GM21619 (cell line): ENCODE results near the gene ARID1A.

Source experiments
- ATAC-seq: cut with Tn5 transposase; IDR thresholded peaks from one replicate; pipeline ENCODE4 v1.9.1; 2021; ENCODE audit not compliant: unreplicated experiment

Gene ARID1A

DNA sequence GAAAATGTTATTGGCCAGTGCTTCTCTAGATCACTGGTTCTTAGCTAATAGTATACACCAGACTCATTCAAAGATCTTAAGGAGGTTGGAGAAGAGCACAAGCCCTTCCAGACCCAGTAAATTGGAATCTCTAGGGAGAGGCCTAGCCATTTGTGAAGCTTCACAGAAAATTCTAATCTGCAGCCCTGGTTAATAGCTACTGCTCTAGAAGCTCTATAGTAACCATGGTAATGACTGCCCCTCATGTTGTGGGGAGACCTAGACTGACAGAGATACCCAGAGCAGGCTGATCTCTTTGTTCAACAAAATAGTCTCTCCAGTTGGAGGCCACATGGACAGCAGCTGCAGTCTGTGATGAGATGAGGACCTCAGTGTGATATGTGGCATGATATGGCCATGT lies 31.7 kb downstream of the ARID1A start:
- ATAC-seq: no peak

DNA sequence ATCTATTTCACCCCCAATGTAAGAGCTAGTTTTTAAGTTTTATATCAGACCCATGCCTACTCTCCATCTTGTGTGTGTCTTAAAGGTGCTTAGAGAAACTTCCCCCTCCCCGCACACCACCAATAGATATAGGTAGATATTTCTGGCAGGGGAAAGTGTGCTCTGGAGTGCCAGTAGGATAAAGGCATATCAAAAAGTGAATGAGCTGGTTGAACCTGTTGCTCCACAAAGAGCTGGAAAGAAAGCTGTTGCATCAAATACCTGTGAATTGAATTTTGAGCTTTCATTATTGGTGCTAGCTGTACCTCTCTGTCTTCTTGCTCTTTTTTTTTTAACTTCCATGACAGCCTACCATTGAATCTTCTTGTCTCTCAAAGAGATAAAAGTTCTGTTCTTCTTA lies 32.8 kb downstream of the ARID1A start:
- ATAC-seq: no peak

DNA sequence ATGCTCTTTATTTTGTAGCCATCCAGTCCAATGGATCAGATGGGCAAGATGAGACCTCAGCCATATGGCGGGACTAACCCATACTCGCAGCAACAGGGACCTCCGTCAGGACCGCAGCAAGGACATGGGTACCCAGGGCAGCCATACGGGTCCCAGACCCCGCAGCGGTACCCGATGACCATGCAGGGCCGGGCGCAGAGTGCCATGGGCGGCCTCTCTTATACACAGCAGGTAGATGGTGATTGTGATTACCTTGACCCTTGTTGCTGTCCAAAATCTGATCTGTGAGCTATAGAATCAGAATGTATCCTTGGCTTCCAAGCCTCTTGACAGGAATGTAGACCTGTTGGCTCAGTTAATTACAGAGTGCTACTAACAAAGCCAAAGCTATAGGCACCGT lies 33.8 kb downstream of the ARID1A start:
- ATAC-seq: no peak

DNA sequence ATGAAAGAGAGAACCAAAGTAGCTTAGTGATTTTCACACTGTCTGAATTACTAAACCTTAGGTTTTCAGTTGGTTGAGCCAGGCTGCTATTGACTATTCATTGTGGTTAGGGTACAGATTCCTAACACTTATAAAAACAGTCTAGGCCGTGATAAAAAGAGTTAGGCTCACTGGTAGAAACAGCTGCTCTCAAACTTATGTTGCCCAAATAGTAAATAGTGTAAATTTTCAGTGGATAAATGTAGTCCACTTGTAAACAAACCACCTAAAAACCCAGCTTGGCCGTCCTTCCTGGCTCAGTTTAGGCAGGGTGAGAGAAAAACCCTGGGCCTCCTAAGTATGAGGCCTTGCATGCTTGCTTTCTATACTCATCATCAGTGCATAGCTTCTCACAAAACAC lies 34.9 kb downstream of the ARID1A start:
- ATAC-seq: no peak

DNA sequence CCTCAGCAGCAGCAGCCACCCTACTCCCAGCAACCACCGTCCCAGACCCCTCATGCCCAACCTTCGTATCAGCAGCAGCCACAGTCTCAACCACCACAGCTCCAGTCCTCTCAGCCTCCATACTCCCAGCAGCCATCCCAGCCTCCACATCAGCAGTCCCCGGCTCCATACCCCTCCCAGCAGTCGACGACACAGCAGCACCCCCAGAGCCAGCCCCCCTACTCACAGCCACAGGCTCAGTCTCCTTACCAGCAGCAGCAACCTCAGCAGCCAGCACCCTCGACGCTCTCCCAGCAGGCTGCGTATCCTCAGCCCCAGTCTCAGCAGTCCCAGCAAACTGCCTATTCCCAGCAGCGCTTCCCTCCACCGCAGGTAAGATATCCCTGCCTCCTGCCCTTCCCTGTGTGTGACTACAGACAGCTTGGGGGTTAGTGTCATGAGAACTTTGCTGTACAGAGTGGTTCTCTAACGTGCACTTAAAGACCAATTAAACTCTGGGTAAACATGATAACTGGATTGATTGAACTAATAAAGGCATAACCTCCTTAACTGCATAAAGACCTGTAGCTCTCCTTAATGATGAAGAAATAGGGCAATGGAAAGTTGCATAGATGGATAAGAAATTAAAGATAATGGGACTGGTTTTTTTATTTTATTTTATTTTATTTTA lies 35.6 kb downstream of the ARID1A start:
- ATAC-seq: no peak

DNA sequence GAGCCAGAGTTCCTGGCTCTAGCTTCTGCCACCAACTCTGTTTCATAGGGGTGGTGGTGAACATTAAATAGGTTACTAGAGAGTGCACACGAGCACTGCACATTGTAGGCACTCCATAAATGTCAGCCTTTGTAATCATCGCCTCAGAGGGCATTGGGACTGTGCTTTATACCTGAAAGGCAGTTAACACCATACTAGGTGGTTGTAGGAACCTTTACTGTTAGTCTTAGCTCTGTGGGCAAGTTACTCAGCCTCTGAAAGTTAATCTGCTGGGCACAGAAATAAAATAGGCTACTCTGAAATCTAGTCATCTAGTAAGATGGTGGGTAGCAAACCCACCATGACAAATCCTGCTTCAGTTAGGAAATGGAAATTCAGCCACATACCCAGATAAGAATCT lies 37.6 kb downstream of the ARID1A start:
- ATAC-seq: no peak

DNA sequence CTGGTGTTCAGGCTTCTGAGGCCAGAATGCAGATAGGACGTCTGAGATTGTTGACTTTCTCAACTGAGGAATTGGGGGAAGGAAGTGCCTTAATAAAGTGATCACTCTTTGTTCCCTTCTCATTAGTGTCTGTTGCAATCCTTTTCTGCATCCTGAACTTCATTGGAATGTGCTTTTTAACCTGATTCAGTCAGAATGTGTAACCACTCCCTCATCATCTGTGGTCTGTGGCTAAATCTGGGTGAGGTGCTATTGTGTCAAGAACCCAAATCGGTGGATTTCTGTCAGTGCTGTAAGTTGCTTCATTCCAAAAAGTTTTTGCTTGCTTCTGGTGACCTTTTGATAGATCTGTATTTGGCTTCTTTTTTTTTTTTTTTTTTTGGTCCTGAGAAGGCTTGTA lies 38.2 kb downstream of the ARID1A start:
- ATAC-seq: no peak

DNA sequence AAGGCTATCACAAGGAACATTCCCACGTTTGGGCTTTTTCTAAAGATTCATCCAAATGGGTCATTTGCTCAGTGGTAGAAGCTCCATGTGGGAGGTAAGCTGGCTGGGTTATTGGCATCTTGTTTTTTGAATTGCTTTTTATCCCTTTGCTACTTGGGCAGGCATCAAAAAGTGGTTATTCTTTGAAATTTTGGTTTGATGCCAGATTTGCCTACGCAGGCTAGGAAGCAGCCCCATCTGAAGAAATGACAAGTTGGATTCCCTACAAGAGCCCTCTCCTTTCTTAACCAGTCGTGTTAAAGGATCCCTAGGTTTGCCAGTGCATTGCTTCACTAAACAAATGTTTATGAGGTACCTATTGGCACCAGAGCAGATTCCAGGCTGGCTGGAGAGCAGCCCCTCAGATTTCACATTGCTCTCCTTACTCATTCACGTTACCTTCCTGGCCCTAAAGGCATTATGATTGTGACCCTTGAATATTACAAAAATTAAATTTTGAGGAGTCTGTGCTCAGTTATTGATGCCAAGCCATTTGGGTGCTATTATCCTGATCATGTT lies 38.8 kb downstream of the ARID1A start:
- no peak for ATAC-seq

DNA sequence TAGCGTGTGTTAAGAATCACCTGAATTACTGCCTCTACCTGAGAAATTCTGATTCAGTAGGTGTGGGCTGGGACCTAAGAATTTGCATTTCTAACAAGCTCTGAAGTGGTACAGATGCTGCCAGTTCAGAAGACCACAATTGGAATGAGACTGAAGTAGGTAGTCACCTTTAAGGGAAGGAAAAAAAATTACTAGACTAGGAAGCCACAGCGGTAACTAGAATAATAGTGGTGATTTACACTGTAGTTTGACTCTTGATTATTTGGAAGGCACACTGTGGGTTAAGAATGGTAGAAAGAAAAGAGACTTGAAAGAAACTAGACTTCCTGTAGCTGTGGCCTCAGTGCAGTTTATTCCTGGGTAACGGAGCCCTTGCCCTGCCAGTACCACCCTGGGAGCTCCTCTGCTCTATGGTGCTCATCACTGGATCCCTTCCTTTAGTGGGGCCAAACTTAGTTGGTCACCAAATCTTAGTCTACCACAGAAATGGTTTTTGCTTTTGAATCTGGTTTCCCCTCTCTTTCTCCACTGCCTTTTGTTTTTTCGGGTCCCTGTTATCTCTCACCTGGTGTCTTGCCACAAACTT lies 43.6 kb downstream of the ARID1A start:
- no peak for ATAC-seq

DNA sequence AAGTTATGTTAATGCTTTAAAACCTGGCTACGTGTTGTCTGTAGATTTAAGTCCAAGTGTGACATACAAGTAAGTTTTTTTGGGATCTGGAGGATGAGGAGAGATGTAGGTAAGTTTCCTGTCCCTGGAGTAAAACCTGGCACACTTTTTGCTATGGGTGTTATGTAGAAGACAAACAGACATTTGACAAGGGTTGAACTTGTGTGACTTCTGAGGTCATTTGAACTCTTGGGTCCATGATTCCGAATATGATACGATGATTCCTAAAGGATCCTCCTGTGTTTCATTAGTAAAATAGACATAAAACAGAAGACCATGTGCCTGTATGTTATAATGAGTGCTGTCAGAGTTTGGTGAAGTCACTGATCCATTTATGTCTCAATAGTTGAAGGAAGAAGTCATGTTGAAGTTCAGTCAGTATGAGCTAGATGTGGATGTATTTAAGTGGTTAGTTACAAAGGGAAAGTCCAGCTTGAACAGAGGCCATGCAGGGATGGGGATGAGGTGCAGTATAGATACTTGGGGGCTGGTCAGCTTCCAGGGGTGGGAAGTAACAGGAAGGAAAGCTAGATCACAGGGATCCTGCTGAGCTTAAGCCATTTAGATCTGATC lies 44.3 kb downstream of the ARID1A start:
- no peak for ATAC-seq

DNA sequence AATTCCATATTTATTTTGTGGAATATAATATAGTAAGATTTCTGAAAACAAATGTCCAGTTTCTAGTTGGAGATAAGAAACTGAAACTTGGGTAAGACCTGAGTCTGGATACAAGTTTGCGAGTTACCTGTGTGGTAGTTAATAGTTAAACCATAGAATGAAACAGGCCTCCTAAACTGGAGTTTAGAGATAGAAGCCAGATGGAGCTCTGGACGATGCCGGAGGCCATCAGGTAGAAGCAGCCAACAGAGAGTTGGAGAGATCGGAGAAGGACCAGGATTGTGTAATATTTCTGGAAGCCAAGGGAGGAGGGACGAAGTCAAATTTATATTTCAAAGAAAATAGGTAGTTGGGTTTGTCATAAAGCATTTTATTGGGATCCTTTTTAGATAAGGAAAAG lies 45.1 kb downstream of the ARID1A start:
- ATAC-seq: no peak

DNA sequence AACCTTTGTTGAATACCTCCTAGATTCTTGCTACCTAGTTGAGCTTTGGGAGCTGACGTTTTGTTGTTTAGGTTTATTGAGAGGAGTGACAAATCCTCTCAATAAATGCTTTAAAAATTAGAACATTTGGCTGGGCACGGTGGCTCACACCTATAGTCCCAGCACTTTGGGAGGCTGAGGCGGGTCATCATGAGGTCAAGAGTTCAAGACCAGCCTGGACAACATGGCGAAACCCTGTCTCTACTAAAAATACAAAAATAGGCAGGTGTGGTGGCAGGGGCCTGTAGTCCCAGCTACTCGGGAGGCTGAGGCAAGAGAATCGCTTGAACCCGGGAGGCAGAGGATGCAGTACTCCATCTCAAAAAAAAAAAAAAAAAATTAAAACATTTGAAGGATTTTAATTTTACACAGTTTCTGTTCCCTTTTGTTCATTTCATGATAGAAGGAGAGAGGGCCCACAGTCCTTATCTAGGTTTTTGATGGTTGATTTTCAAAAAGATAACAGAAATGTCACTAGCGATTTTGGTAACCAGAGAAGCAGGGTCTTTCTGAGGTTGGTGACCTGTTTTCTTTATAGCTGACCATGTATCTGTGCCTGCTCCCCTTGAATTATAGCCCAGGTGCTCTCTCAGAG lies 47.7 kb downstream of the ARID1A start:
- no peak for ATAC-seq

DNA sequence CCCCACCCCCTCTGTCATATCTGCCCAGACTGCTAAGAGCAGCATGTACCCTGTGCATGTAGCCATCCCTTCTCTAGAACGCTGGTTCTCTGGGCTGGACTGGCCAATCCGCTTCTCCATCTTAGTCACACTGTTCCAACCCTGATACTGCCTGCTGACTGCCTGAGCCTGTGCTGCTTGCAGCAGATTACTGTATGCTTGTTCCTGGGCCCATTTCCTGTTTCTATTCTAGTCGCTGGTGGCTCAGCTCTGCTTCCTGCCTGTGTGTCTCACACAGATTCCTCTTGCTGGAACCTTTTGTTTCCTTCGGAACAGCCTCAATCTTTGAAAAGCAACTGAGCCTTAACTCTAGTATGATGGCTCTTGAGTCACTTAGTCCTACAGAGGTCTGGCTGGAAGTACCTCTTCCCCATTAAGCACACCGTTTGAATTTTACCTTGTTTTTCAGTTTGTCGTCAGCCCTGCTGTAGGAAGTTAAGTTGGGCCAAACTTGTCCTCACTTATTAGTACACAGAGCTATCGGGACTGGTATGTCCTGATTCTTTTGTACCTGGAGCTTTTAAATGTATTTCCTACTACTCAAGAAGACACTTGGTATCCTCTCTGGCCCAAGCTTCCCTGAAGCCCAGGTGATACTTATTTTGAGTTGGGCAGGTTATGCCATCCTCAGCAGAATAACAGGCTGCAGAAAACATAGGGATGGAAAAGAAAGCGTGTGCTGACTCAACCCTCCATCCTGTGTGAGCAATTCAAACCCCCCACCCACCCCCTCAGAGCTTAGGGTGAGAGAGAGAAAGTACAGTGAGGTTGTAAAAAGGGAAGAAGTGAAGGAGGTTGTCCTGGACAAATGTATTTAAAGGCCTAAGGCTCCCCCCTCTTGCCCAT lies 48.5 kb downstream of the ARID1A start:
- ATAC-seq: peak; percentile 98

DNA sequence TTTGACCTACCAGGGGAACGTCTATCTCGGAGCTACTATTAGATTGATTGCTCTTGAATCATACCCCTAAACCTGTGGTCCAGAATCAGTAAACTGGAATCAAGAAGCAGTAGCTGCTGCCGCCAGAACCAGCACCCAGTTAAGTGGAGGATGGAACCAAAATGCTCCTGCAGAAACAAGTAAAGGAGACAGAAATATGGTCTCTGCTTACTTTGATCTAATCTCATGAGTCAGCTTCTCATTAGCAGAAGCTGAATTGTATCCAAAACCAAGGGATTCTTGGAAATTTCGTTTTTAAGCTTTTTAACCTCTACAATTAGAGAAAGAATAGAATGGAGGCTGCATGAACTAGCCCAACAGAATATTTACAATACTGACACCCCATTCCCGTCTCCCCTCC lies 49.4 kb downstream of the ARID1A start:
- ATAC-seq: no peak

DNA sequence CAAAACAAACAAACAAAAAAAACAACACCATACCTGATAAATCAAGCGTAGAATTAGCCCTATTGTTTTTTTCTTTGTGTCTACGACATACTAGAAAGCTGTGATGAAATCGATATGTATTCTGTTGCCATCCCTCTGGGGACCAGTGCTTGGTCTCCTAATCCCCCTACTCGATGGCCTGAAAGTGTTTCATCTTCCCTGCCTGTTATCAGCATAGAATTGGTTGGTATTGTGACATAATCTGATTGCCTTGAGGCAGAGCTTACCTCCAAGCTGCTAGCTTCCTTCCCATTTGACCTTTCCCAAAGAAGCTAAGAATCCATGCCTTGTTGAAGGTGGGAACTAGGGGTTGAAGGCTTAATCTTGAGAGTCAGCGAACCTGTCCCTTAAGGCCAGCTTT lies 51.2 kb downstream of the ARID1A start:
- ATAC-seq: no peak

DNA sequence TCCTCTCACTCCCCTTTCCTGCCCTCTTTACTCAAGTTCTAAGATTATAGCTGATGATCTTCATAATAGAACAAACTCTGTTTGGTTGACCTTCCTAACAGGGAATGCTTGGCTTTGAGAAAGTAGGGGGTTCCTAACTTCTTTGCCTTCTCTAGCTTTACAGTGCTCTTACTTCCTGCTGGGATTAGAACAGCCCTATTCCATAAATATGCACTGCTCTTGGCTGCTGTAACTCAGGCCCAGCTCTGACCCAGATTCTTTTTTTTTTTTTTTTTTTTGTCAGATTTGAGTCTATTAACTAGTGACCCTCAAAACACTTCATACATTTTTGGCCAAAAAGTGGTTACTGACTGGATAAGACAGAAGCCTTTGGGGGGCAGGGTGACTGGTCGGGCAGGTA lies 52.5 kb downstream of the ARID1A start:
- no peak for ATAC-seq

DNA sequence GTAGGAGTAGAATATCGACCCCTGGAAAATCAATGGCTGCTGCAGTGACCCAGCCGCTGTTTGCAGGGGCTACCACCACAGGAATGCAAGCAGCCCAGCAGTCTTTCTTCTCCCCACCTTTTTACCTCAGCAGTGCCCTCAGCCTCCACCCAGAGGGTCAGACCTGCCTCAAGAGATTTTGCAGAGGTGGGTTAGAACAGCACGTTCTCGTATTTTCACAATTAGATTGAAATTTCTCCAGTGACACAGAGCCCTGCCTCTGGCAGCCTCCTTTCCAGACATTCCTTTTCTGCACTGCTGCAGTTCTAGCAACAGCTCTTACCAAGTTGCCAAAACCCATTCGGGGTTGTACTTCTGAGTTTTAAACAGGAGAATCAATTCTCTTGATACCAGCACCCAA lies 53.6 kb downstream of the ARID1A start:
- ATAC-seq: no peak

DNA sequence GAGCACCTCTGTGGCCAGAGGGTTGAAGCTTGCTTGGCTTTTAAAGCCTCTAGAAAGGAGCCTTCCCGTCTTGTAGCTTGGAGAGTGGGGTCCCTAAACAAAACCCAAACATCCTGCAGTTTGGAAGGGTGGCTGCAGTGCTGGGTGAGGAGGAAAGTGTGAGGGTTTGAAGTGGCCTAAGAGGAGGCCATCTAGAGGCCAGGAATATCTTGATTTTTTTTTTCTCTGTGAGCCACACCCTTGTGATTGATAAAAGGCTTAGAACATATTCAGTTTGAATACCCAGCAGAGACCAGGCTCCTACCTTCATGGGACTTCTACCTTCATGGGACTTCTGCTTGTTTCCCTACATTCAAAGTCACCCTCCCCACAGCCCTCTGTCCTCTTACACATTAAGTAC lies 54.6 kb downstream of the ARID1A start:
- ATAC-seq: no peak

DNA sequence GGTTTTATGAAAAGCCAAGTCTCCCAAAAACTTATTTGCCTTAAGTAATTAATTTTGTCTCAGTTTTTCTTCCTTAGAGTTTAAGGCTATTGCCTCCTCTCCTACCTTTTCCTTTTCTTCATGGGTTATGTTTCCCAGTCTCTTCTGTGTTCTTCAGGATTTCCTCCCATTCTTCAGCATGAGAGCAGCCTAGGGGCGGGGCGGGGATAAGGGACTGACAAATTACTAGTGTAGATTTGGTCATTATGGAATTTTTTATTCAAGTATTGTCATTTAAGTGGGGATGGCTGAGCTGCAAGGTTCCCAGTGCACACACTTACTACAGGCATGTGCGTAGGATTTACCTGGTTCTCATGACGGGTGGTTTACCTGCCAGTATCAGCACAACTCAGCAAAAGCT lies 56.7 kb downstream of the ARID1A start:
- no peak for ATAC-seq

DNA sequence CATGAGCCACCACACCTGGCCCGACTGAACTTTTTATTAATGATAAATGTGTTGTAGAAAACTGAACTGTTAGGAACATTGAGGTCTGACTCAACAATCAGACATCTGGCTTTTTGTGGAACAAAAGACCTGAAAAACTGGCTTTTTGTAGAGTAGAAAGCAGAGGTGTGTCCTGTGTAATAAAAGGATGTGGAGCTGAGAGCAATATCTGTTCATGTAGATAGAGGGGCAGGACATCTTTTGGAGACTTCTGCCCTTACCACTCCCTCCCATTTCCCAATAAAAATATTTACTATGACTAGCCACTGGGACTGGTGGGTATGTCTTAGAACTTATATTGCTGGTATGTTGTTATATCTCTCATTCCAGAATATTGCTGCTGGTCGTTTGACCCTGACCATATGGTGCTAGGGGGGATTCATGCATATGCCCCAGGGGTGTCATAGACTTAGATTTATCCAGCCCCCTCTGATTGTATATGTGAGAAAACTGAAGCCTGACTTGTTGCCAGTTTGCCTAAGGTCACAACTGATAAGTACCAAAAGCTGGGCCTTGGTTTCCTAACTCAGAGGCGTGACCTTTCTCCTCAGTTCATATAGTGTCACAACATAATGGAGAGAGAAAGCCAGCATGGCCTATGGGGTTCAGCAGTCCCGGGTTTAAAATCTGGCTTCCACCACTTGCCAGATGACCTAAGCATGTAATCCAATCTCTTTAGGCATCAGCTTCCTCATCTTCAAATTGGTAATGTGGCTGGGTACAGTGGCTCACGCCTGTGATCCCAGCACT lies 58.5 kb downstream of the ARID1A start:
- ATAC-seq: no peak
